ENCODE measurements around the gene HORMAD1. TPM values are rescaled to one million over a fixed set of nuclear protein-coding genes. Genes with fewer than 3 reads are reported as not detected.

HORMAD1 gene
- total and polyA plus RNA-seq, 2 of the 13 experiments (the other 11 are each of a cell fraction or from before 2014, with no cell fraction given) = not detected

- TF ChIP-seq ZNF777 (CRISPR knock-in tag; IDR thresholded peaks at IDR 0.05) = no peak
- no peak for TF ChIP-seq TCF12 (IDR thresholded peaks at IDR 0.05)
- no peak for TF ChIP-seq TCF12 (CRISPR knock-in tag; IDR thresholded peaks at IDR 0.05)
- TF ChIP-seq, protein P1, sequence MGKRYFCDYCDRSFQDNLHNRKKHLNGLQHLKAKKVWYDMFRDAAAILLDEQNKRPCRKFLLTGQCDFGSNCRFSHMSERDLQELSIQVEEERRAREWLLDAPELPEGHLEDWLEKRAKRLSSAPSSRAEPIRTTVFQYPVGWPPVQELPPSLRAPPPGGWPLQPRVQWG (CRISPR knock-in tag; IDR thresholded peaks at IDR 0.05; ENCODE audit: borderline replicate concordance, low read depth) = no peak
- TF ChIP-seq ZNF33B (CRISPR knock-in tag; IDR thresholded peaks at IDR 0.05) = no peak
- TF ChIP-seq ZNF572 (CRISPR knock-in tag; IDR thresholded peaks at IDR 0.05) = no peak
- peak; percentile 68; the same call in 1 of the 2 replicates for TF ChIP-seq ZNF430 (CRISPR knock-in tag; IDR thresholded peaks at IDR 0.05)
- peak; percentile 60 for TF ChIP-seq ELF3 (CRISPR knock-in tag; IDR thresholded peaks at IDR 0.05)
- no peak for TF ChIP-seq ZNF775 (CRISPR knock-in tag; IDR thresholded peaks at IDR 0.05; ENCODE audit: borderline replicate concordance)
- TF ChIP-seq ZNF879 (CRISPR knock-in tag; IDR thresholded peaks at IDR 0.05) = no peak
- no peak for TF ChIP-seq MZF1 (CRISPR knock-in tag; IDR thresholded peaks at IDR 0.05; ENCODE audit: borderline replicate concordance)
- TF ChIP-seq NR2F2 (IDR thresholded peaks at IDR 0.05; ENCODE audit: borderline replicate concordance, low read depth) = no peak
- peak; percentile 38; the same call in 1 of the 2 replicates for TF ChIP-seq ZNF614 (CRISPR knock-in tag; IDR thresholded peaks at IDR 0.05; ENCODE audit: borderline replicate concordance)
- TF ChIP-seq ZNF839 (CRISPR knock-in tag; IDR thresholded peaks at IDR 0.05; ENCODE audit: borderline replicate concordance) = no peak
- no peak for TF ChIP-seq ATF7-NPFF (CRISPR knock-in tag; IDR thresholded peaks at IDR 0.05; ENCODE audit: low read depth)
- TF ChIP-seq, protein P2, sequence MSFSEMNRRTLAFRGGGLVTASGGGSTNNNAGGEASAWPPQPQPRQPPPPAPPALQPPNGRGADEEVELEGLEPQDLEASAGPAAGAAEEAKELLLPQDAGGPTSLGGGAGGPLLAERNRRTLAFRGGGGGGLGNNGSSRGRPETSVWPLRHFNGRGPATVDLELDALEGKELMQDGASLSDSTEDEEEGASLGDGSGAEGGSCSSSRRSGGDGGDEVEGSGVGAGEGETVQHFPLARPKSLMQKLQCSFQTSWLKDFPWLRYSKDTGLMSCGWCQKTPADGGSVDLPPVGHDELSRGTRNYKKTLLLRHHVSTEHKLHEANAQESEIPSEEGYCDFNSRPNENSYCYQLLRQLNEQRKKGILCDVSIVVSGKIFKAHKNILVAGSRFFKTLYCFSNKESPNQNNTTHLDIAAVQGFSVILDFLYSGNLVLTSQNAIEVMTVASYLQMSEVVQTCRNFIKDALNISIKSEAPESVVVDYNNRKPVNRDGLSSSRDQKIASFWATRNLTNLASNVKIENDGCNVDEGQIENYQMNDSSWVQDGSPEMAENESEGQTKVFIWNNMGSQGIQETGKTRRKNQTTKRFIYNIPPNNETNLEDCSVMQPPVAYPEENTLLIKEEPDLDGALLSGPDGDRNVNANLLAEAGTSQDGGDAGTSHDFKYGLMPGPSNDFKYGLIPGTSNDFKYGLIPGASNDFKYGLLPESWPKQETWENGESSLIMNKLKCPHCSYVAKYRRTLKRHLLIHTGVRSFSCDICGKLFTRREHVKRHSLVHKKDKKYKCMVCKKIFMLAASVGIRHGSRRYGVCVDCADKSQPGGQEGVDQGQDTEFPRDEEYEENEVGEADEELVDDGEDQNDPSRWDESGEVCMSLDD (CRISPR knock-in tag; IDR thresholded peaks at IDR 0.05; ENCODE audit: borderline replicate concordance) = no peak
- TF ChIP-seq ZNF780A (CRISPR knock-in tag; IDR thresholded peaks at IDR 0.05) = no peak
- TF ChIP-seq MAZ (IDR thresholded peaks at IDR 0.05; ENCODE audit: borderline replicate concordance, low read depth, low read length) = peak; percentile 38; the same call in 1 of the 2 replicates
- no peak for TF ChIP-seq MAZ (CRISPR knock-in tag; IDR thresholded peaks at IDR 0.05; ENCODE audit: low read depth)
- no peak for TF ChIP-seq ZNF747 (CRISPR knock-in tag; IDR thresholded peaks at IDR 0.05; ENCODE audit: borderline replicate concordance)
- no peak for TF ChIP-seq SOX6 (IDR thresholded peaks at IDR 0.05)
- TF ChIP-seq SOX6 (CRISPR knock-in tag; IDR thresholded peaks at IDR 0.05) = peak; percentile 39; the same call in 1 of the 2 replicates
- TF ChIP-seq ZNF3 (CRISPR knock-in tag; IDR thresholded peaks at IDR 0.05) = no peak
- TF ChIP-seq ZBTB8A (CRISPR knock-in tag; IDR thresholded peaks at IDR 0.05; ENCODE audit: borderline replicate concordance, low read depth) = no peak
- peak; percentile 85 for TF ChIP-seq POLR2G (IDR thresholded peaks at IDR 0.05; ENCODE audit: low read depth, low read length)
- TF ChIP-seq SP4 (CRISPR knock-in tag; IDR thresholded peaks at IDR 0.05) = peak; percentile 75
- no peak for TF ChIP-seq ZIK1 (CRISPR knock-in tag; IDR thresholded peaks at IDR 0.05; ENCODE audit: borderline replicate concordance, low read depth)
- TF ChIP-seq CEBPG (CRISPR knock-in tag; IDR thresholded peaks at IDR 0.05) = 0 out of 2 replicates have a peak, but pooled peaks have one; percentile 21
- TF ChIP-seq ISL2 (CRISPR knock-in tag; IDR thresholded peaks at IDR 0.05) = peak; percentile 26; the same call in 1 of the 2 replicates
These were observed 23.4 kb downstream of the HORMAD1 start, which contains the start of gene GOLPH3L (continued) for GRCh38 chr1:150696995-150697927.

Measured in HepG2 (cell line).